Urinary bladder (tissue), 4 donors: ENCODE measurements around the gene USE1. TPM values are rescaled to one million over a fixed set of nuclear protein-coding genes. Genes with fewer than 3 reads are reported as not detected.

Experiments used
- DNase-seq: peaks from one replicate; pipeline ENCODE4 v3.0.0-alpha.2; 2015; ENCODE audit errors: extremely low spot score
- H3K27ac ChIP-seq: one replicate; pipeline ENCODE4 v1.5.1; 2013; ENCODE audit warnings: low read depth, mild to moderate bottlenecking, moderate library complexity
- H3K36me3 ChIP-seq: one replicate; pipeline ENCODE4 v1.6.1; 2013; ENCODE audit warnings: mild to moderate bottlenecking, moderate library complexity; ENCODE audit not compliant: insufficient read depth
- H3K4me1 ChIP-seq: one replicate; pipeline ENCODE4 v1.6.1; 2013; ENCODE audit warnings: mild to moderate bottlenecking, moderate library complexity; ENCODE audit not compliant: insufficient read depth
- H3K4me3 ChIP-seq: one replicate; pipeline ENCODE4 v1.5.1; 2013; ENCODE audit warnings: low read depth, low read length
- WGBS: extraction: QIAGEN DNeasy Blood & Tissue Kit; methylation state at CpG from one replicate; pipeline ENCODE4 v1.1.7; 2013; 5-methylcytosine and 5-hydroxymethylcytosine counted together
- polyA plus RNA-seq: library from polyadenylated mRNA; stranded (reverse); fragments of 200-250 nt; gene quantifications from one replicate; pipeline ENCODE4 v1.2.3, GENCODE V29; 2013
- total RNA-seq: library from RNA; depleted of rRNA; stranded (reverse); fragments of >200 nt; gene quantifications from one replicate; pipeline ENCODE4 v1.2.3, GENCODE V29; 2014
- donor health status: healthy with polysubstance abuse.
- donor health status: healthy.

Gene USE1
- total and polyA plus RNA-seq, 2 donors = 10.9 to 39.8 TPM

DNA sequence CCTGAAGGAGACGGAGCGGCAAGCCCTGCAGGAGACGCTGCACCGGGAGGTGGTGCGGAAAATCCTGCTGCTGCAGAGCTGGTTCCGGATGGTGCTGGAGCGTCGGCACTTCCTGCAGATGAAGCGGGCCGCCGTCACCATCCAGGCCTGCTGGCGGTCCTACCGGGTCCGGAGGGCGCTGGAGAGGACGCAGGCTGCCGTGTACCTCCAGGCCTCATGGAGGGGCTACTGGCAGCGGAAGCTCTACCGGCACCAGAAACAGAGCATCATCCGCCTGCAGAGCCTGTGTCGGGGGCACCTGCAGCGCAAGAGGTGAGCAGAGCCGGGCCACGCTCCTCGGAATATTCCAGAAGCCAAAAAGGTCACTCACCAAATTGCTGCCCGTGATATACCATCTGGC is 22.4 kb upstream of the USE1 start:
- Histone ChIP-seq H3K36me3 (peaks cover 4% of the 10 kb centered on the region), H3K27ac (no peak overlapping the region), H3K4me1 (no peaks in the 10 kb centered on the region), H3K4me3 (no peak overlapping the region)
- whole genome bisulfite sequencing = 98% methylated on average over 26 of the region's 26 CpGs
- DNase-seq = no peak

DNA sequence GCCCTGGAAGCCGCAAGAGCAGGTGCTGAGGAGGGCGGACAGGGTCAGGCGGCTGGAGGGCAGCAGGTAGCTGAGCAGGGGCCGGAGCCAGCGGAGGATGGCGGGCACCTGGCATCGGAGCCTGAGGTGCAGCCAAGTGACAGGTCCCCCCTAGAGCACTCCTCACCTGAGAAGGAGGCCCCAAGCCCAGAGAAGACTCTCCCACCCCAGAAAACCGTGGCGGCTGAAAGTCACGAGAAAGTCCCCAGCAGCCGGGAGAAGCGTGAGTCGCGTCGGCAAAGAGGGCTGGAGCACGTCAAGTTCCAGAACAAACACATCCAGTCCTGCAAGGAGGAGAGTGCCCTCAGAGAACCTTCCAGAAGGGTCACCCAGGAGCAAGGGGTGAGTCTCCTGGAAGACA is 20.5 kb upstream of the USE1 start:
- H3K4me1 ChIP-seq = no peaks in the 10 kb centered on the region
- H3K4me3 ChIP-seq = no peak overlapping the region
- H3K36me3 ChIP-seq = peaks cover 4% of the 10 kb centered on the region
- no peak overlapping the region for H3K27ac ChIP-seq
- WGBS = 95% methylated on average over 16 of the region's 16 CpGs
- DNase-seq = no peak

DNA sequence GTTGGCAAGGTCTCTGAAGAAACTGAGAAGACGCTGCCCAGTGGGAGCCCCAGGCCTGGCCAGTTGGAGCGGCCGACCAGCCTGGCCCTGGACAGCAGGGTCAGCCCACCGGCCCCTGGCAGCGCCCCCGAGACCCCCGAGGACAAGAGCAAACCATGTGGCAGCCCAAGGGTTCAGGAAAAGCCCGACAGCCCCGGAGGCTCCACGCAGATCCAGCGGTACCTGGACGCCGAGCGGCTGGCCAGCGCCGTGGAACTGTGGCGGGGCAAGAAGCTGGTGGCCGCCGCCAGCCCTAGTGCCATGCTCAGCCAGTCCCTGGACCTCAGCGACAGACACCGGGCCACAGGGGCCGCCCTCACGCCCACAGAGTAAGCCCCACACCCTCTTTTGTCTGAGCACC is 20.1 kb upstream of the USE1 start:
- Histone ChIP-seq H3K4me1 (no peaks in the 10 kb centered on the region), H3K36me3 (peaks cover 4% of the 10 kb centered on the region), H3K4me3 (no peak overlapping the region), H3K27ac (no peak overlapping the region)
- 98% methylated on average over 23 of the region's 23 CpGs for WGBS
- no peak for DNase-seq

DNA sequence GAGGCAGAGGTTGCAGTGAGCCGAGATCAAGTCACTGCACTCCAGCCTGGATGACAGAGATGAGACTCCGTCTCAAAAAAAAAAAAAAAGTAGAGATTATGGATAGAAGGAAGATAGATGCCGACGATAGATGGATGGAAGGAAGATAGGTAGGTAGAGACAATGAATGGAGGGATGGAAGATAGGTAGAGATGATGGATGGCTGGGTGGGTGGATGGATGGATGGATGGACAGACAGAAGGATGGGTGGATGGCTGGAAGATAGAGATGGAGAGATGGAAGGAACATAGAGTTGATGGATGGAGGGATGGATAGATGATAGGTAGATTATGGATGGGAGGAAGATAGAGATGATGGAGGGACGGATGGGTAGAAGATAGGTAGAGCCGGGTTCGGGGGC is 18.5 kb upstream of the USE1 start:
- over 99% methylated on average over 7 of the region's 7 CpGs for WGBS
- Histone ChIP-seq H3K4me3 (no peak overlapping the region), H3K27ac (no peak overlapping the region), H3K36me3 (peaks cover 4% of the 10 kb centered on the region), H3K4me1 (no peaks in the 10 kb centered on the region)
- DNase-seq = no peak

DNA sequence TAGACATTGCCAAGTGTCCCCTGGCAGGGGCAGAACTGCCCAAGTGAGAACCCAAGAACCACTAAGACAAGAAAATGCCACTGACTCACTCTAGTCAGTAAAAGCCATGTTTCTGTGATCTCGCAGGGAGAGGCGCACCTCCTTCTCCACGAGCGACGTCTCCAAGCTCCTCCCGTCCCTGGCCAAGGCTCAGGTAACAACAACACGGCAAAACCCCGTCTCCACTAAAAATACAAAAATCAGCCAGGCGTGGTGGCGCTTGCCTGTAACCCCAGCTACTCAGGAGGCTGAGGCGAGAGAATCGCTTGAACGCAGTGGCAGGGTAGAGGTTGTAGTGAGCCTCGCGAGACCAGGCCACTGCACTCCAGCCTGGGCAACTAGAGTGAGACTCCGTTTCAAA is 17.5 kb upstream of the USE1 start:
- no peaks in the 10 kb centered on the region for H3K4me1 ChIP-seq
- H3K27ac ChIP-seq = no peak overlapping the region
- H3K36me3 ChIP-seq = peaks cover 4% of the 10 kb centered on the region
- WGBS = 96% methylated on average over 16 of the region's 16 CpGs
- DNase-seq = no peak
- H3K4me3 ChIP-seq = no peak overlapping the region

DNA sequence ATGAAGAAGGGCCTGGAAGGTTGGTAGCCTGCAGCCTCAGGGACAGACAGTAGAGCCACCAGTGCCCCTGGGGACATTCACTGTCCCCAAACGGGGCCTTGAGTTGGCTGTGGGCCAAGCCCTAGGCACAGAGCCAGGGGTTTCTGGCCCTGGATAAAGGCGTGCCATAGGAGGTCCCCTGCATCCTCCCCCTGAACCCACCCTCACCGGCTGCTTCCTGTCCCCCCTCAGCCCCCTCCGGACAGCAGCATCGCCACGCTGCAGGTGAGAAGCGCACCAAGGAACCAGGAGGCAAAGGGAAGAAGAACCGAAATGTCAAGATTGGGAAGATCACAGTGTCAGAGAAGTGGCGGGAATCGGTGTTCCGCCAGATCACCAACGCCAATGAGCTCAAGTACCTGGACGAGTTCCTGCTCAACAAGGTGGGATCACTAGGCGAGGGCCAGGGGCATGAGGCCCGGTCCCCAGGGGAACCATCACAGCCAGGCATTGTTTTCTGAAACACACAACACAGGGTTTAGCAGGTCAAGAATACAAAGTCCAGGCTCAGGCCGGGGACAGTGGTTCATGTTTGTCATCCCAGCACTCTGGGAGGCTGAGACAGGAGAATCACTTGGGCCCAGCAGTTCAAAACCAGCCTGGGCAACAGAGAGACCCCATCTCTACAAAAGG is 14.6 kb upstream of the USE1 start:
- H3K4me1 ChIP-seq = no peaks in the 10 kb centered on the region
- no peak overlapping the region for H3K27ac ChIP-seq
- no peaks in the 10 kb centered on the region for H3K36me3 ChIP-seq
- no peak for DNase-seq
- no peak overlapping the region for H3K4me3 ChIP-seq
- WGBS = 79% methylated on average over 16 of the region's 16 CpGs

DNA sequence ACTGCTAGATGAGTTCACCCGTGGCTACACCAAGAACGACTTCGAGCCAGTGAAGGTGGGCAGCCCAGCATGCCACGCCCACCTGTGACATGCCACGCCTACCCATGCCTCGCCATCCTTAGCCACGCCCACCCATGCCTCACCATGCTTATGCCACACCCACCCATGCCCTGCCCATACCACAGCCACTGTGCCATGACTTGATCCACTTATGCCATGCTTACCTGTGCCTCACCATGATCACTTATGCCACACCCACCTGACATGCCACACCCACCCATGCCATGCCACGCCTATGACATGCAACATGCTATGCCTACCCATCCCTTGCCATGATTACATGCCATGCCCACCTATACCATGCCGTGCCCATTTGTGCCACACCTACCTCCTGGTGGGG is 12.9 kb upstream of the USE1 start:
- H3K4me3 ChIP-seq = no peak overlapping the region
- WGBS = 88% methylated on average over 9 of the region's 9 CpGs
- H3K4me1 ChIP-seq = no peaks in the 10 kb centered on the region
- H3K27ac ChIP-seq = no peak overlapping the region
- no peaks in the 10 kb centered on the region for H3K36me3 ChIP-seq
- DNase-seq = no peak

DNA sequence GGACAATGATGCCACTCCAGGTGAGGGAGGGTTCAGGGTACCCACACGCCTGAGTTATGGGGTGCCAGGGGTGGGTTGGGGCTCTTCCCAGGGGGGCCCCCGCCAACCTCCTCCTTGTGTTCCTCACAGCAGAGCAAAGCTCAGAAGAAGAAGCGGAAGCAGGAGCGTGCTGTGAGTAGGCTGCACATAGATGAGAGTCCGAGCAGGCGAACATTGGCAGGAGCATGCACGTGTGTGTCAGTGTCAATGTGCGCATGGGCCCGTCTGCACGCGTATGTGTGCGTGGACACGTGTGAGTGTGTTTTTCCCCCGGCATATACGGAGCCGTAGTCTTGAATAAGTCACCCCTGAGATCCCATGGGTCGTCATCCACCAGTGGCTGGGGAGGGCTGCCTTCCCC is 12.4 kb upstream of the USE1 start:
- Histone ChIP-seq H3K36me3 (no peaks in the 10 kb centered on the region), H3K27ac (no peak overlapping the region), H3K4me3 (no peak overlapping the region), H3K4me1 (no peaks in the 10 kb centered on the region)
- 89% methylated on average over 17 of the region's 17 CpGs for WGBS
- DNase-seq = no peak

DNA sequence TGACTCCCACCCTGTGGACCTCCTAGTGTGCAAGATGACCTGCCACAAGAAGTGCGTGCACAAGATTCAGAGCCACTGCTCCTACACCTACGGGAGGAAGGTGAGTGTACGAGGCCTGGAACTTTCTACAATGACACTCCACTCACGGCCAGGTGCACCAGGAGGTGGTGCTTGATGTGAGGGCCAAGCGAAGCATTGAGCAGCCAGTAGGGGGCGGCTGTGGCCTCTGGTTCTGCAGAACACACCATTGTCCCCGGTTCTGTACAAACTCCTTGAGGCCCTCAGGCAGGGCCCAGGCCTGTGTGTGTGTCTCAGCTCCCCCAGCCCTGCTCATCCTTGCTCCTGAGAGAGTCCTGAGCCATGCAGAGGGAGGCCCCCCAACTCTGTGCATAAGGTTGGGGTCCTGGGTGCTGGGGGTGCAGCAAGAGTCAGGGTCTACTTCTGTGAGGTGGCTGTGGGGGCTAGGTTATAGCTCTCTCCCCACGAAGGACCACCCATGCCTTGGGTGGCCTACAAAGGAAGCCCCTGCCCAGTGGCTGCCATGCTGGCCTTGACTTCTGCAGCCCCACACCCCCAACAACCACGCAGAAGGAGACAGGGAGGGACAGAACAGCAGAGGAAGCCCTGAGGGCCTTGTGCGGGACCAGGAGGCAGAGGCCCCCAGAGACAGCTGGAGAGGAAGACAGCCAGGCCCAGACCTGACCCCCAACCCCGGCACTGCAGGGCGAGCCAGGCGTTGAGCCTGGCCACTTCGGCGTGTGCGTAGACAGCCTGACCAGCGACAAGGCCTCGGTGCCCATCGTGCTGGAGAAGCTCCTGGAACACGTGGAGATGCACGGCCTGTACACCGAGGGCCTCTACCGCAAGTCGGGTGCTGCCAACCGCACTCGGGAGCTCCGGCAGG is 9.7 kb upstream of the USE1 start:
- H3K36me3 ChIP-seq = peaks cover 2% of the 10 kb centered on the region
- DNase-seq = no peak
- H3K27ac ChIP-seq = no peak overlapping the region
- WGBS = 80% methylated on average over 27 of the region's 27 CpGs
- H3K4me1 ChIP-seq = no peaks in the 10 kb centered on the region
- H3K4me3 ChIP-seq = no peak overlapping the region

DNA sequence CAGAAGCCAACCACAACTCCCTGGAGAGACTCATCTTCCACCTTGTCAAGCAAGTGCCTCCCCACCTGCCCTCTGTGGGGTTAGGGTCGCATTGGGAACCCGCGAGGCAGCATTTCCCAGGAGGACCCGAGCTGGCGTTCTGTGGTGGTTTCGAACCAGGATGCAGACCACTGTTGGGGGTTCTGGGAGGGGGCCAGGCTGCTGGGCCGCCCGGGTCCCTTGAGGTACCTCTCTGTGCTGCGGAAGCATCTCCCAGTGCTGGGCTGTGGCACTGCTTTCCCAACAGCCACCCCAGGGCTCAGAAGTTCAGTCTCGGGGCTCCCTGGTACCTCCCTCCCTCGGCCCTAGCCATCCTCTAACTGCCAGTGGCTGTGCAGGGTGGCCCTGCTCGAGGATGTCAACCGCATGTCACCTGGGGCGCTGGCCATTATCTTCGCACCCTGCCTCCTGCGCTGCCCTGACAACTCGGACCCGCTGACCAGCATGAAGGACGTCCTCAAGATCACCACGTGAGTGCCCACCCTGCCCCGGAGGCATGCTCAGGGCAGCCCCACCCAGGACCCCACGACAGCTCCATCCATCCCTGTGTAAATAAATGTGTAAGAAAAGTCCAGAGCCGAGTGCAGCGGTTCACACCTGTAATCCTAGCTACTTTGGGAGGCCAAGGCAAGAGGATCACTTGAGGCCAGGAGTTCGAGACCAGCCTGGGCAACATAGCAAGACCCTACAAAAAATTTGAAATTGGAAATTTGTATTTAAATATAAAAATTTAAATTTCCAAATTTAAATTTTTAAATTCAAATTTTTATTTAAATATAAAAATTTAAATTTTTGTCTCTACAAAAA is 8.2 kb upstream of the USE1 start:
- no peak for DNase-seq
- peaks cover 2% of the 10 kb centered on the region for H3K36me3 ChIP-seq

DNA sequence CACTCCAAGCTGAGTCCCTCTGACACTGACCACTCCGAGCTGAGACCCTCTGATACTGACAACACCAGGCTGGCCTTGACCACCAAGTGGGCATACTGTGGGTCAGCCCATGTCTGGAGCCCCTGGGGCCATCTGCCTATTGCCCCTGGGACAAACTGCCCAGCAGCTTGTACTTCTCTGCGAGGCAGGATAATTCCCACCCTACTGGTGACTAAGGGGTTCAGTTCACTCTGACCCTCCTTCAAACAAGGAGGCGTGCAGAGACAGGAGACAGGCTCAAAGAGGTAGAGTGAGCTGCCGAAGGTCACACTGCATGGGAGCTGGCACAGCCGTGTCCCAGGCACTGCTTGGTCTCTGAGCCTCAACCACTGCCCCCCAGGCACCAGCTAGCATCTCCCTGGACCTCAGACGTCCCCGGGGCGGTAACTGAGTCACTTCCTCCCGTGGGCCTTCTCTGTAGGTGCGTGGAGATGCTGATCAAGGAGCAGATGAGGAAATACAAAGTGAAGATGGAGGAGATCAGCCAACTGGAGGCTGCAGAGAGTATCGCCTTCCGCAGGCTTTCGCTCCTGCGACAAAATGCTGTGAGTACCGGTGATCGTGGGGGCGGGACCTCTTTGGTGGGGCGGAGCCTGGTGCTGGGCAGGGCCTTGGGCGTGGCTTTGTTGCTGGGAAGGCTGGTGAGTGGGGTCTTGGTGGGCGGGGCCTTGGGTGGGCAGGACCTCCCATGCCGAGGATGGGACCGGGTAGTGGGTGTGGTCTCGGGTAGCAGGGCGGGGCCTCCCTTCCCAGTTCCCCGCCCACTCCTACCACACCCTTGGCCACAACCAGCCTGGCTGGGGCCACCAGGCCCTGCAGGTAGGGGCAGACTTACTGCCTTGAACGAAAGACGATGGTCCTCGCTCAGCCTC is 5.8 kb upstream of the USE1 start:
- no peak for DNase-seq
- H3K36me3 ChIP-seq = peaks cover 5% of the 10 kb centered on the region
- WGBS = 69% methylated on average over 28 of the region's 28 CpGs

More for the DNA sequence above, 8.2 kb upstream of the USE1 start:
- Histone ChIP-seq H3K4me3 (no peak overlapping the region), H3K4me1 (no peaks in the 10 kb centered on the region), H3K27ac (no peak overlapping the region)
- WGBS = 95% methylated on average over 25 of the region's 25 CpGs

DNA sequence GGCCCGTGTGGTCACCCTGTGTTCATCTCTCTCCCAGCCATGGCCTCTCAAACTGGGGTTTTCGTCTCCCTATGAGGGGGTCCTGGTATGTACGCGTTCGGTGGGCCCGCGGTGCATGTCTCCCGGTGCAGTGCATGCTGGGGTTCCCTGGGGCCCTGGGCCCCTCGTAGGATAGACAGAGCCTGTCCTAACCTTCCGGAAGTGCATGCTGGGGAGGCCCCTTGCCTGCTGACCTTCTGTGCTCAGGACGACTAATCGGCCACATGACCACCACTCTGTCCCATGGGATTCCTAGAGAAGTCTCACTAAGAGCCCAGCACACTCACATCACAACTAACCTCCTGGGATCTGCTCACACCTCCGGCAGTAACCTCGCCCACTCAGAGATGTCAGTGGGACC is 4.9 kb upstream of the USE1 start:
- WGBS = 88% methylated on average over 14 of the region's 14 CpGs

More for the DNA sequence above, 5.8 kb upstream of the USE1 start:
- no peak overlapping the region for H3K27ac ChIP-seq
- H3K4me3 ChIP-seq = no peak overlapping the region
- no peaks in the 10 kb centered on the region for H3K4me1 ChIP-seq

More for the DNA sequence above, 4.9 kb upstream of the USE1 start:
- H3K27ac ChIP-seq = no peak overlapping the region
- no peak overlapping the region for H3K4me3 ChIP-seq
- H3K36me3 ChIP-seq = peaks cover 5% of the 10 kb centered on the region
- DNase-seq = no peak
- H3K4me1 ChIP-seq = no peaks in the 10 kb centered on the region
